Measurements from ENCODE around the gene TEKT5.

The TEKT5 gene

DNA sequence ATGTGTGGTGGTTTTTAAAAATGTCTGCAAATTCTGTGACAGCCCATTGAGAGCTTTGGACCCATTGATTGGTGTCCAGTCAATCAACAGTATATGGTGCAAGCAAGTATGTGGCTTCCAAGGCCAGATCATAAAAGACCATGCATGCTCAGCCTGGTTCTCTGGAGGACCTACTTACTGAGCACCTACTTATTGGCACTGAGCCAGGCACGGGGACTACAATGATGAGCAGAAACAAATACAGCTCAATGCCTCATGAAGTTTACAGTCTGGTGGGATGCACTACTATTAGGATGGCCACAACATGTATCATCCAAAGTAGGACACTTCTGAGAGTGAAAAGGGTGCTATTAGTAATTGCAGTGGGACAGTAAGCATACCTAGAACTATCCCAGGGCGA, 107.1 kb downstream of the TEKT5 start:
- H3K4me3 ChIP-seq (ENCODE audit: low read length, poor library complexity, severe bottlenecking), result no peak overlapping the region
- no peak overlapping the region for H2AFZ ChIP-seq (ENCODE audit: low read length)
- H3K9me2 ChIP-seq (replicated peaks; ENCODE audit: low read depth, low read length), result no peaks in the 10 kb centered on the region
- H3K27me3 ChIP-seq (ENCODE audit: insufficient read depth, low read length, poor library complexity, severe bottlenecking), result no peaks in the 10 kb centered on the region
- TF ChIP-seq, protein P1, sequence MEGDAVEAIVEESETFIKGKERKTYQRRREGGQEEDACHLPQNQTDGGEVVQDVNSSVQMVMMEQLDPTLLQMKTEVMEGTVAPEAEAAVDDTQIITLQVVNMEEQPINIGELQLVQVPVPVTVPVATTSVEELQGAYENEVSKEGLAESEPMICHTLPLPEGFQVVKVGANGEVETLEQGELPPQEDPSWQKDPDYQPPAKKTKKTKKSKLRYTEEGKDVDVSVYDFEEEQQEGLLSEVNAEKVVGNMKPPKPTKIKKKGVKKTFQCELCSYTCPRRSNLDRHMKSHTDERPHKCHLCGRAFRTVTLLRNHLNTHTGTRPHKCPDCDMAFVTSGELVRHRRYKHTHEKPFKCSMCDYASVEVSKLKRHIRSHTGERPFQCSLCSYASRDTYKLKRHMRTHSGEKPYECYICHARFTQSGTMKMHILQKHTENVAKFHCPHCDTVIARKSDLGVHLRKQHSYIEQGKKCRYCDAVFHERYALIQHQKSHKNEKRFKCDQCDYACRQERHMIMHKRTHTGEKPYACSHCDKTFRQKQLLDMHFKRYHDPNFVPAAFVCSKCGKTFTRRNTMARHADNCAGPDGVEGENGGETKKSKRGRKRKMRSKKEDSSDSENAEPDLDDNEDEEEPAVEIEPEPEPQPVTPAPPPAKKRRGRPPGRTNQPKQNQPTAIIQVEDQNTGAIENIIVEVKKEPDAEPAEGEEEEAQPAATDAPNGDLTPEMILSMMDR (conservative IDR thresholded peaks at IDR 0.05; ENCODE audit: low read length), result no peak
- H3K9ac ChIP-seq (ENCODE audit: low read depth, low read length, poor library complexity, severe bottlenecking), result no peak overlapping the region
- H3K4me1 ChIP-seq (ENCODE audit: insufficient read depth, low read length, poor library complexity, severe bottlenecking), result no peaks in the 10 kb centered on the region
- no peaks in the 10 kb centered on the region for H3F3A ChIP-seq (ENCODE audit: low read depth)
- no peak overlapping the region for H3K4me2 ChIP-seq (ENCODE audit: low read depth, low read length, poor library complexity, severe bottlenecking)
- no peaks in the 10 kb centered on the region for H4K20me1 ChIP-seq (ENCODE audit: insufficient read depth, low read length, poor library complexity, severe bottlenecking)
- no peaks in the 10 kb centered on the region for H3K9me3 ChIP-seq (ENCODE audit: insufficient read depth, low read depth, low read length)
- H3K79me2 ChIP-seq (ENCODE audit: insufficient read depth, low read length), result no peaks in the 10 kb centered on the region
- H3K36me3 ChIP-seq (ENCODE audit: insufficient read depth, low read length), result no peaks in the 10 kb centered on the region

DNA sequence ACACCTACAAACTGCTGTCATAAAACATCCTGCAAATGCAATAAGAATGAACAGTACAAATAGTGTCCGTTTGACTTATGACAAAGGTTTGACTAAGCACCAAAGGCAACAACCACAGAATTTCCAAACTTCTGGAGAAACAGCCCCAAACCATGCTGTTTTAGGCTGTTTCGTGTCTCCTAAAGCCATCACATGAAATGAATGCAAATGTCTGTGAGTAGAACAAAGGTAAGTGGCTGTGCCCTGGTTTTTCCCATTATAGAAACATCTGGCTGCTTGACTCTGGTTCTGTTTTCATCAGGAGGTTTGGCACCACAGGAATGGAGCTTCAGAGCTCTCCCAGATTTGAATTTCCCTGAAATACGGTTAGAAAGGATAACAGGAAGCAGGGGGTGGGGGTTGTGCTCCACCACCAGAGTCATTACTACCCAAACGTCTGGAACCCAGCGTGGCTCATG, 109.7 kb downstream of the TEKT5 start:
- Histone ChIP-seq H2AFZ (ENCODE audit: low read length) (no peak overlapping the region), H3K4me3 (ENCODE audit: low read length, poor library complexity, severe bottlenecking) (no peak overlapping the region), H4K20me1 (ENCODE audit: insufficient read depth, low read length, poor library complexity, severe bottlenecking) (no peaks in the 10 kb centered on the region), H3K4me2 (ENCODE audit: low read depth, low read length, poor library complexity, severe bottlenecking) (no peak overlapping the region), H3K9ac (ENCODE audit: low read depth, low read length, poor library complexity, severe bottlenecking) (no peak overlapping the region), H3F3A (ENCODE audit: low read depth) (no peaks in the 10 kb centered on the region), H3K9me2 (replicated peaks; ENCODE audit: low read depth, low read length) (no peaks in the 10 kb centered on the region), H3K9me3 (ENCODE audit: insufficient read depth, low read depth, low read length) (no peaks in the 10 kb centered on the region), H3K4me1 (ENCODE audit: insufficient read depth, low read length, poor library complexity, severe bottlenecking) (no peaks in the 10 kb centered on the region), H3K79me2 (ENCODE audit: insufficient read depth, low read length) (no peaks in the 10 kb centered on the region), H3K27me3 (ENCODE audit: insufficient read depth, low read length, poor library complexity, severe bottlenecking) (no peaks in the 10 kb centered on the region), H3K36me3 (ENCODE audit: insufficient read depth, low read length) (no peaks in the 10 kb centered on the region)
- TF ChIP-seq, protein P1 (conservative IDR thresholded peaks at IDR 0.05; ENCODE audit: low read length), result no peak
- no peak for TF ChIP-seq EZH2phosphoT487 (IDR thresholded peaks at IDR 0.05; ENCODE audit: borderline replicate concordance)

DNA sequence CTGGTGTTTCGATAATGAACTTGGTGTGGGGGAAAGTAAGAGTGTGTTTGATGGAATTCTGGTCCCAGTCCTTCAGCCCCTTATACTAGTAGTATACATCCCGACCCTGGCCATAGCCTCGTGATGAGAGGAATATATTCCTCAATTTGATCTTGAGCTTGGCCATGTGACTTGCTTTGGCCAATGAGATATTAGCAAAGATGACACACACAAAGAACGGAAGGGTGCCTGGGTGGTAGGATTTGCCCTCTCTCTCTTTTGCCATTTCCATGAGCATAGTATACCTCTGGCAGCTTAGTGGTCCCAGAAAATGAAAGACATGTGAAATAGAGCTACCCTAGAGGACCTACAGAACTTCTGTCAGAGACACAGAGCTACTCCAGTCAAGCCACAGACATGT, 111.5 kb downstream of the TEKT5 start:
- Histone ChIP-seq H3K4me1 (ENCODE audit: insufficient read depth, low read length, poor library complexity, severe bottlenecking) (no peaks in the 10 kb centered on the region), H4K20me1 (ENCODE audit: insufficient read depth, low read length, poor library complexity, severe bottlenecking) (no peaks in the 10 kb centered on the region), H3K9me2 (replicated peaks; ENCODE audit: low read depth, low read length) (no peaks in the 10 kb centered on the region), H3K9me3 (ENCODE audit: insufficient read depth, low read depth, low read length) (no peaks in the 10 kb centered on the region), H3K4me3 (ENCODE audit: low read length, poor library complexity, severe bottlenecking) (no peak overlapping the region), H3F3A (ENCODE audit: low read depth) (no peaks in the 10 kb centered on the region), H3K9ac (ENCODE audit: low read depth, low read length, poor library complexity, severe bottlenecking) (no peak overlapping the region), H3K36me3 (ENCODE audit: insufficient read depth, low read length) (no peaks in the 10 kb centered on the region), H2AFZ (ENCODE audit: low read length) (no peak overlapping the region), H3K4me2 (ENCODE audit: low read depth, low read length, poor library complexity, severe bottlenecking) (no peak overlapping the region), H3K27me3 (ENCODE audit: insufficient read depth, low read length, poor library complexity, severe bottlenecking) (no peaks in the 10 kb centered on the region), H3K79me2 (ENCODE audit: insufficient read depth, low read length) (no peaks in the 10 kb centered on the region)
- no peak for TF ChIP-seq EZH2phosphoT487 (IDR thresholded peaks at IDR 0.05; ENCODE audit: borderline replicate concordance)
- TF ChIP-seq, protein P1 (conservative IDR thresholded peaks at IDR 0.05; ENCODE audit: low read length), result no peak
